ENCODE data around the gene JAG1. TPM values are rescaled to one million over a fixed set of nuclear protein-coding genes. Genes with fewer than 3 reads are reported as not detected.

The JAG1 gene
- total RNA-seq, 1 donor from 2014 or later, result 70.3 TPM

DNA sequence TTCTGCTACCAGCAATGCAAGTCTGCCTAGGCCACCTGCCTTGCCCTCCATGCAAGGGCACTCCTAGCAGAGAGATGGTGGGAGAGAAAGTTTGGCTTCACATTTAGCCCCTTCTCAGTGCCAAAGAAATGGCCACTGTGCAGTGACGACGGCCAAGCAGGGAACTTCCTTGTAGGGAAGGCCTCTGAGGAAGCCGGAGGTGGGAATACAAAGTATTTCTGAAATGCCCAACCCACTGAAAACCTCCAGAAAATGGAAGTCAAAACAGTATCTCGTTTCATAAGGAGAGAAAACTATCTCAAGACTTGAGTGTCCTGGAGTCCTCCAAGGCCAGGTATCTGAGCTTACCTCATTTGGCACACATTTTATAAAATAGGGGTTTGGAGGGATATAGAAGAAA, 42.7 kb downstream of the JAG1 start:
- Mint-ChIP-seq H3K4me1 (peaks cover 99% of the 10 kb centered on the region), H3K9me3 (no peaks in the 10 kb centered on the region), H3K27me3 (ENCODE audit: low read depth) (no peaks in the 10 kb centered on the region), H3K4me3 (no peak overlapping the region), H3K27ac (ENCODE audit: unreplicated experiment) (peak overlapping the region; percentile 35), H3K36me3 (ENCODE audit: low read depth) (no peaks in the 10 kb centered on the region)
- no peak for DNase-seq (ENCODE audit: low read depth, low spot score)
- TF ChIP-seq, protein P1, sequence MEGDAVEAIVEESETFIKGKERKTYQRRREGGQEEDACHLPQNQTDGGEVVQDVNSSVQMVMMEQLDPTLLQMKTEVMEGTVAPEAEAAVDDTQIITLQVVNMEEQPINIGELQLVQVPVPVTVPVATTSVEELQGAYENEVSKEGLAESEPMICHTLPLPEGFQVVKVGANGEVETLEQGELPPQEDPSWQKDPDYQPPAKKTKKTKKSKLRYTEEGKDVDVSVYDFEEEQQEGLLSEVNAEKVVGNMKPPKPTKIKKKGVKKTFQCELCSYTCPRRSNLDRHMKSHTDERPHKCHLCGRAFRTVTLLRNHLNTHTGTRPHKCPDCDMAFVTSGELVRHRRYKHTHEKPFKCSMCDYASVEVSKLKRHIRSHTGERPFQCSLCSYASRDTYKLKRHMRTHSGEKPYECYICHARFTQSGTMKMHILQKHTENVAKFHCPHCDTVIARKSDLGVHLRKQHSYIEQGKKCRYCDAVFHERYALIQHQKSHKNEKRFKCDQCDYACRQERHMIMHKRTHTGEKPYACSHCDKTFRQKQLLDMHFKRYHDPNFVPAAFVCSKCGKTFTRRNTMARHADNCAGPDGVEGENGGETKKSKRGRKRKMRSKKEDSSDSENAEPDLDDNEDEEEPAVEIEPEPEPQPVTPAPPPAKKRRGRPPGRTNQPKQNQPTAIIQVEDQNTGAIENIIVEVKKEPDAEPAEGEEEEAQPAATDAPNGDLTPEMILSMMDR (conservative IDR thresholded peaks at IDR 0.05), result no peak

DNA sequence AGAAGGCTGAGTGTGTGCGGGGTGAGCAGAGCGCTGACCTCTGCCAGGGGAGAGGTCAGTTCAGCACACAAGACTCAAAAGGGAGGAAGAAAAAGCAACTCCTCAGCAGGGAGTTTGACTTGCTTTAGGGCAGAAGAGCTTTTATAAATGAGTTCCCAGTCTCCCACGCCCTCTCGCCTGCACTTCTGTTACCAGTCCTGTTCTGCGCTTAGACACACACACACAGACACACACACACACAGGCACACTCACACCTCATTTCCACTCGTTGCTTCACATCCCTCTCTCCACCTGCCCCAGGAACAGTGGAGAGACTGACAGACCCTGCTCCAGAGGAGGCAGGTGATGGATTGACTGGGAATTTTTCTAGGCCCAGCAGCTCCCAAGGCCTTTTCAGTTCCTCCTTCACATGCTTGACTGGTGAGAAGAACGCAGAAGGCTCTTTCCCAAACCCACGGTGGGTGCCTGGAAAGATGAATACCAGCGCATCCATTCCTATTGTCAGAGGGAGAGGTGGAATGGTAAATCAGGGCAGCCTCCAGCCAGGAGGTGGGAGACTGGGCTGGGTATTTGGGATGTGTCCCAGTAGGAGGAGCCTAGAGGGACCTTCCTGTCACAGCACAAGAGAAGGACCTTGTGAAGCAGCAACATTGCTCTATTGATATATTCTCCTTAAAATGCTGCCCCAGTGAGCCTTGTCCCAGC, 43.7 kb downstream of the JAG1 start:
- Mint-ChIP-seq H3K27me3 (ENCODE audit: low read depth) (no peaks in the 10 kb centered on the region), H3K27ac (ENCODE audit: unreplicated experiment) (peak overlapping the region; percentile 99), H3K36me3 (ENCODE audit: low read depth) (no peaks in the 10 kb centered on the region), H3K4me1 (peaks cover 98% of the 10 kb centered on the region), H3K9me3 (peaks cover 4% of the 10 kb centered on the region), H3K4me3 (peak overlapping the region; percentile 79)
- TF ChIP-seq, protein P1 (conservative IDR thresholded peaks at IDR 0.05), result no peak
- peak; percentile 39 for DNase-seq (ENCODE audit: low read depth, low spot score)

DNA sequence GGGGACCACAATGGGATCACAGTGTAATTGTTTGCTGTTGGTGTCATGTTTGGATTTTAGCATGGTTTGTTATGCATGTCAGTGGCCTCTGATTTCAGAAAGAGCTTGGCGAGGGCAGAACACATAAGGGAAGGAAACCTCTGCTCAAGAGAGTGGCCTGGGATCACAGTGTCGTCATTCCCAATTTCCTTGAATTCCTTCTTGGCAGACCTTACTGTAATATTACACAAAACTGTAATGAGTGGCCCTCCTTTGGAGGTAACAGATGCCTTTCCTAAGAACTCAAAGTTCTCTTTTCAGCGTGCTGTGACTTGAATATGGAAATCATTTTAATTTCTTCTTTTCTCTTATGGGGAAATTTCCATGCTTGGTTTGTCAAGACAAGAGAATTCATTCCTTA, 46.9 kb downstream of the JAG1 start:
- Mint-ChIP-seq H3K9me3 (peaks cover 4% of the 10 kb centered on the region), H3K27me3 (ENCODE audit: low read depth) (no peaks in the 10 kb centered on the region), H3K4me1 (peaks cover 85% of the 10 kb centered on the region), H3K36me3 (ENCODE audit: low read depth) (peaks cover 4% of the 10 kb centered on the region), H3K27ac (ENCODE audit: unreplicated experiment) (no peak overlapping the region), H3K4me3 (no peak overlapping the region)
- TF ChIP-seq, protein P1 (conservative IDR thresholded peaks at IDR 0.05), result no peak
- DNase-seq (ENCODE audit: low read depth, low spot score), result no peak

DNA sequence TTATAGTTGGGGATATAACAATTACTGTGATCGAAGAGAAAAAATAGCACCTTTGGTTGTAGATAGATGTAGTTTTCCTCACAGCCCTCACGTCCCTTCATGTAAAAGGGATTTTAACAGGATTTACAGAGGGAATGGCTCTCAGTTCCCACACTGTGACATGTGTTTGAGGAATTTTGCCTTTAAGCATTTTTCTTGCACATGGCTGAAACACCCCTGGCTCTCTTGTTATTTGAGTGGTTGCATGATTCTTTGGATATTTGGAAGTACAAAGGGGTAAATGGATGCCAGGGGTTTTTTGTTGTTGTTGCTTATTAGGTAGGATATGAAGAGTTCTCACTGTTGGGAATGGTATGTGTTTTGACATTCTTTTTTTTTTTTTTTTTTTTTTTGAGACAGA, 48.2 kb downstream of the JAG1 start:
- Mint-ChIP-seq H3K27me3 (ENCODE audit: low read depth) (no peaks in the 10 kb centered on the region), H3K27ac (ENCODE audit: unreplicated experiment) (no peak overlapping the region), H3K36me3 (ENCODE audit: low read depth) (peaks cover 4% of the 10 kb centered on the region), H3K4me1 (peaks cover 83% of the 10 kb centered on the region), H3K9me3 (peaks cover 4% of the 10 kb centered on the region), H3K4me3 (peak overlapping the region; percentile 41)
- no peak for DNase-seq (ENCODE audit: low read depth, low spot score)
- TF ChIP-seq, protein P1 (conservative IDR thresholded peaks at IDR 0.05), result no peak

DNA sequence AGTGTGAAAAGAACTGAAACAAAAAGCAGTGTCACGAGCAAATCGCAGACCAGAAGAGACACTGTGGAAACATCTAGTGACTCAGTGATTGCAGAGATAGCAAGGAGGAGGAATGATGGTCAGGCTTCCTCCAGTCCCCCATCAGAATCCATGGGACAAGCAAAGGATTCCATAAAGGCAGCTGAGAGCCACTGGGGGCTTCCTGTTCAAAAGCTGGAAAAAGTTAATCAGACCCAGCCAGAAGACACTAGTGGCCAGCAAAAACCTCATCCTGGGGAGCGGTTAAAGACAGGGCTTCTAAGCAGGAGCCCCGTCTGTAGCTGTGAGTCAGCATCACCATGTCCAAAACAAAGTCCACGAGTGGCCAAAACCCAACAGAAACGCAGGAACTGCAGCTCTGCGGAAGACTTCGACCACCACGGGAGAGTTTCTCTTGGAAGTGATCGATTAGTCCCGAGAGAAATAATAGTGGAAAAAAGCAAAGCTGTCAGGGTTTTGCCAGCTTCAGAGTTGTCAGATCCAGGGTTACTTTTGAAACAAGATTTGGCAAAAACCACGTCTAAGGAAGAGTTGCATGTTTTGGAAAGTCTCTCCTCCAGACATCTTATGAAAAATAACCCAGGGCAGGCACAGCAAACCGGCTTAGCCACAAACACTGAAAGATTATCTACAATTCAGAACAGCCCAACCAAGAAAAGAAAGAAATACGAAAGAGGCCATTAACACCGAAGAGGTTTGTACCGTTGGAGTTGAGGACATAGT, 51.0 kb downstream of the JAG1 start:
- H3K27ac Mint-ChIP-seq (ENCODE audit: unreplicated experiment), result no peak overlapping the region
- H3K9me3 Mint-ChIP-seq, result peaks cover 4% of the 10 kb centered on the region
- peaks cover 78% of the 10 kb centered on the region for H3K4me1 Mint-ChIP-seq

More for the DNA sequence above, 51.0 kb downstream of the JAG1 start:
- H3K36me3 Mint-ChIP-seq (ENCODE audit: low read depth), result peaks cover 4% of the 10 kb centered on the region
- TF ChIP-seq, protein P1 (conservative IDR thresholded peaks at IDR 0.05), result no peak
- H3K4me3 Mint-ChIP-seq, result no peak overlapping the region
- no peaks in the 10 kb centered on the region for H3K27me3 Mint-ChIP-seq (ENCODE audit: low read depth)
- DNase-seq (ENCODE audit: low read depth, low spot score), result no peak

Measured in neural crest cell (in vitro differentiated cells).